ENCODE results near the gene FRMD4A. TPM values are rescaled to one million over a fixed set of nuclear protein-coding genes. Genes with fewer than 3 reads are reported as not detected.

The FRMD4A gene
- total RNA-seq, 1 experiment from 2014 or later, result 7.1 TPM

GRCh38 chr10:14334771-14335170 is 4.0 kb upstream of the FRMD4A start:
- Histone ChIP-seq H3K4me1 (ENCODE audit: insufficient read depth, low read length) (no peaks in the 10 kb centered on the region), H3K9me2 (replicated peaks; ENCODE audit: low read length) (no peaks in the 10 kb centered on the region), H3K36me3 (ENCODE audit: low read depth, low read length) (no peaks in the 10 kb centered on the region), H3K4me3 (ENCODE audit: low read length) (no peak overlapping the region), H3K27ac (ENCODE audit: low read length) (no peak overlapping the region), H3K79me2 (ENCODE audit: low read length) (no peaks in the 10 kb centered on the region), H3K9me3 (ENCODE audit: low read length) (no peaks in the 10 kb centered on the region), H2AFZ (ENCODE audit: low read length) (no peak overlapping the region), H3K4me2 (ENCODE audit: low read length) (no peak overlapping the region), H3F3A (ENCODE audit: low read length, unreplicated experiment) (no peaks in the 10 kb centered on the region), H3K27me3 (ENCODE audit: low read length) (peaks cover 29% of the 10 kb centered on the region), H3K9ac (ENCODE audit: low read length) (no peak overlapping the region), H4K20me1 (ENCODE audit: low read length) (no peaks in the 10 kb centered on the region)
- no peak for DNase-seq
- TF ChIP-seq, protein P1, sequence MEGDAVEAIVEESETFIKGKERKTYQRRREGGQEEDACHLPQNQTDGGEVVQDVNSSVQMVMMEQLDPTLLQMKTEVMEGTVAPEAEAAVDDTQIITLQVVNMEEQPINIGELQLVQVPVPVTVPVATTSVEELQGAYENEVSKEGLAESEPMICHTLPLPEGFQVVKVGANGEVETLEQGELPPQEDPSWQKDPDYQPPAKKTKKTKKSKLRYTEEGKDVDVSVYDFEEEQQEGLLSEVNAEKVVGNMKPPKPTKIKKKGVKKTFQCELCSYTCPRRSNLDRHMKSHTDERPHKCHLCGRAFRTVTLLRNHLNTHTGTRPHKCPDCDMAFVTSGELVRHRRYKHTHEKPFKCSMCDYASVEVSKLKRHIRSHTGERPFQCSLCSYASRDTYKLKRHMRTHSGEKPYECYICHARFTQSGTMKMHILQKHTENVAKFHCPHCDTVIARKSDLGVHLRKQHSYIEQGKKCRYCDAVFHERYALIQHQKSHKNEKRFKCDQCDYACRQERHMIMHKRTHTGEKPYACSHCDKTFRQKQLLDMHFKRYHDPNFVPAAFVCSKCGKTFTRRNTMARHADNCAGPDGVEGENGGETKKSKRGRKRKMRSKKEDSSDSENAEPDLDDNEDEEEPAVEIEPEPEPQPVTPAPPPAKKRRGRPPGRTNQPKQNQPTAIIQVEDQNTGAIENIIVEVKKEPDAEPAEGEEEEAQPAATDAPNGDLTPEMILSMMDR (conservative IDR thresholded peaks at IDR 0.05; ENCODE audit: low read depth, low read length), result no peak
- TF ChIP-seq EZH2phosphoT487 (IDR thresholded peaks at IDR 0.05; ENCODE audit: borderline replicate concordance, low read length), result no peak
- TF ChIP-seq EZH2 (IDR thresholded peaks at IDR 0.05; ENCODE audit: low read length, unreplicated experiment), result no peak
- no peak for ATAC-seq
- ChIA-PET CTCF (no interaction called here), POLR2A (ENCODE audit: unreplicated experiment) (no interaction called here)
- intact Hi-C loops (cut with micrococcal nuclease), result no loop called here
- BruUV-seq (replicated peaks), result no TSS peak

- intact Hi-C loops (cut with micrococcal nuclease), result no loop called here
- DNase-seq (no peak), ATAC-seq (no peak)
- Histone ChIP-seq H3K9ac (ENCODE audit: low read length) (no peak overlapping the region), H3K36me3 (ENCODE audit: low read depth, low read length) (no peaks in the 10 kb centered on the region), H3K4me1 (ENCODE audit: insufficient read depth, low read length) (no peaks in the 10 kb centered on the region), H3K27ac (ENCODE audit: low read length) (no peak overlapping the region), H2AFZ (ENCODE audit: low read length) (no peak overlapping the region), H3K9me2 (replicated peaks; ENCODE audit: low read length) (no peaks in the 10 kb centered on the region), H3F3A (ENCODE audit: low read length, unreplicated experiment) (no peaks in the 10 kb centered on the region), H3K4me2 (ENCODE audit: low read length) (no peak overlapping the region), H3K4me3 (ENCODE audit: low read length) (no peak overlapping the region), H3K79me2 (ENCODE audit: low read length) (no peaks in the 10 kb centered on the region), H4K20me1 (ENCODE audit: low read length) (no peaks in the 10 kb centered on the region), H3K27me3 (ENCODE audit: low read length) (peaks cover 29% of the 10 kb centered on the region), H3K9me3 (ENCODE audit: low read length) (no peaks in the 10 kb centered on the region)
- POLR2A ChIA-PET (ENCODE audit: unreplicated experiment), result no interaction called here
- TF ChIP-seq EZH2 (IDR thresholded peaks at IDR 0.05; ENCODE audit: low read length, unreplicated experiment), result no peak
- TF ChIP-seq, protein P1 (conservative IDR thresholded peaks at IDR 0.05; ENCODE audit: low read depth, low read length), result no peak
- no peak for TF ChIP-seq EZH2phosphoT487 (IDR thresholded peaks at IDR 0.05; ENCODE audit: borderline replicate concordance, low read length)
- CTCF ChIA-PET, result no interaction called here
- BruUV-seq (replicated peaks), result no TSS peak
Measured at GRCh38 chr10:14333606-14334005, 2.9 kb upstream of the FRMD4A start.

DNA sequence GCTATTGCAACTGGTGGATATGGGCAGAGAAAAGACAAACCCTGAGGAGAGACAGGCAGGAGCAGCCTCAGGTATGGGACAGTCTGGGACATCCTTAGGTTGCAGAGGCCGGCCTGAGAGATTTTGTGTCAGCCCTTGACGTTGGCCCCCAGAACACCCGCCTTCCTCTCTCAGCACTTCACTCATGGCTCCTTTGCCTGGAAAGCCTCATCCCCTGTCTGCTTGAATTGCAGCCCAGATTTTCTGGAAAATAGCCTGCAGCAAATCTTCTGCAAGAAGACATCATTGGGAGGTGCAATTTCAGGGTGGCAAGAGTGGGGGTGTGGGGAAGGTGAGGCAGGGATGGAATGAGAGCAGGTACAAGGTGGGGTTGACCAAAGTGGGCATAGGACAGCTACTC is 2.2 kb upstream of the FRMD4A start:
- no peaks in the 10 kb centered on the region for H3K9me3 ChIP-seq (ENCODE audit: low read length)
- H3K9me2 ChIP-seq (replicated peaks; ENCODE audit: low read length), result no peaks in the 10 kb centered on the region
- H3K27ac ChIP-seq (ENCODE audit: low read length), result no peak overlapping the region
- TF ChIP-seq EZH2 (IDR thresholded peaks at IDR 0.05; ENCODE audit: low read length, unreplicated experiment) (no peak), EZH2phosphoT487 (IDR thresholded peaks at IDR 0.05; ENCODE audit: borderline replicate concordance, low read length) (no peak)
- TF ChIP-seq, protein P1 (conservative IDR thresholded peaks at IDR 0.05; ENCODE audit: low read depth, low read length), result no peak
- ChIA-PET CTCF (no interaction called here), POLR2A (ENCODE audit: unreplicated experiment) (no interaction called here)
- H2AFZ ChIP-seq (ENCODE audit: low read length), result no peak overlapping the region
- no TSS peak for BruUV-seq (replicated peaks)
- no peaks in the 10 kb centered on the region for H3K36me3 ChIP-seq (ENCODE audit: low read depth, low read length)
- peaks cover 29% of the 10 kb centered on the region; the same call in 1 of the 2 replicates for H3K27me3 ChIP-seq (ENCODE audit: low read length)
- H3K9ac ChIP-seq (ENCODE audit: low read length), result no peak overlapping the region
- DNase-seq, result no peak
- H4K20me1 ChIP-seq (ENCODE audit: low read length), result no peaks in the 10 kb centered on the region
- no peaks in the 10 kb centered on the region for H3K79me2 ChIP-seq (ENCODE audit: low read length)
- H3K4me1 ChIP-seq (ENCODE audit: insufficient read depth, low read length), result no peaks in the 10 kb centered on the region
- intact Hi-C loops (cut with micrococcal nuclease), result no loop called here
- no peaks in the 10 kb centered on the region for H3F3A ChIP-seq (ENCODE audit: low read length, unreplicated experiment)
- H3K4me2 ChIP-seq (ENCODE audit: low read length), result no peak overlapping the region
- no peak for ATAC-seq
- H3K4me3 ChIP-seq (ENCODE audit: low read length), result no peak overlapping the region
